ENCODE measurements around the gene DPEP1. TPM values are rescaled to one million over a fixed set of nuclear protein-coding genes. Genes with fewer than 3 reads are reported as not detected.

Gene DPEP1
- total and polyA plus RNA-seq, 2 donors (not counting 1 experiment from before 2014, with no cell fraction given): not detected

GRCh38 chr16:89572073-89572484, 41.4 kb upstream of the DPEP1 start:
- WGBS (ENCODE audit: insufficient coverage): 28% methylated on average over 14 of the region's 14 CpGs
- H3K4me3 Mint-ChIP-seq: peak overlapping the region; percentile 68
- peaks cover 29 to 30% of the 10 kb centered on the region in 2 donors for H3K4me1 ChIP-seq (ENCODE audit: control insufficient read depth in 2 of 2, insufficient read depth in 2 of 2, low read length in 2 of 2)
- H3K27me3 Mint-ChIP-seq: peaks cover 14% of the 10 kb centered on the region
- no peaks in the 10 kb centered on the region for H3K9me3 Mint-ChIP-seq (ENCODE audit: insufficient read depth)
- H3K27me3 ChIP-seq (replicated peaks in 1 of 4; ENCODE audit: control extremely low read depth in 1 of 4, control insufficient read depth in 3 of 4, insufficient read depth in 4 of 4, low read length in 3 of 4): peaks cover 0 to 26% (median 5%) of the 10 kb centered on the region in 4 experiments
- no peak overlapping the region for H3K4me3 ChIP-seq (ENCODE audit: control extremely low read depth in 1 of 5, extremely low read depth in 1 of 5, insufficient read depth in 1 of 5, low read depth in 2 of 5, low read length in 4 of 5)
- peak; percentile 57 for DNase-seq
- peaks cover 16% of the 10 kb centered on the region for H3K4me1 Mint-ChIP-seq
- H3K4me2 ChIP-seq (replicated peaks; ENCODE audit: low read depth, low read length, poor library complexity, severe bottlenecking): peak overlapping the region; percentile 42
- TF ChIP-seq CTCF (IDR thresholded peaks at IDR 0.05) (no peak), EZH2 (IDR thresholded peaks at IDR 0.05; ENCODE audit: borderline replicate concordance, insufficient read depth, low read depth, low read length, poor library complexity, severe bottlenecking) (no peak)
- H4K20me1 ChIP-seq (ENCODE audit: control insufficient read depth, insufficient read depth, low read length, poor library complexity, severe bottlenecking): peaks cover 4% of the 10 kb centered on the region
- H3K27ac Mint-ChIP-seq: peak overlapping the region; percentile 78
- peak; percentile 17 for ATAC-seq (ENCODE audit: low read depth)
- no peak overlapping the region for H2AFZ ChIP-seq (ENCODE audit: insufficient read depth, low read depth, low read length, poor library complexity, severe bottlenecking)
- POLR2A ChIA-PET: no interaction called here
- no peaks in the 10 kb centered on the region for H3K79me2 ChIP-seq (ENCODE audit: control insufficient read depth, insufficient read depth, low read length)
- H3K36me3 ChIP-seq (replicated peaks in 1 of 2; ENCODE audit: control extremely low read depth in 1 of 2, control insufficient read depth in 1 of 2, extremely low read depth in 1 of 2, insufficient read depth in 2 of 2, low read length in 1 of 2): no peaks in the 10 kb centered on the region
- CTCF ChIA-PET: interaction anchor here (1.4 kb wide), 1 partner anchor 289 kb away, joined by 5 read pairs; no protein-coding TSS in a partner anchor
- H3K9ac ChIP-seq (ENCODE audit: low read length): no peak overlapping the region
- no peak overlapping the region for H3K27ac ChIP-seq (ENCODE audit: low read length in 2 of 2)
- intact Hi-C loops (cut with micrococcal nuclease): no loop called here
- no peaks in the 10 kb centered on the region for H3K9me3 ChIP-seq (ENCODE audit: control extremely low read depth in 1 of 3, control insufficient read depth in 2 of 3, insufficient read depth in 1 of 3, low read length in 2 of 3)

- no peak for ATAC-seq (ENCODE audit: low read depth)
- Histone ChIP-seq H2AFZ (ENCODE audit: insufficient read depth, low read depth, low read length, poor library complexity, severe bottlenecking) (no peak overlapping the region), H3K4me2 (replicated peaks; ENCODE audit: low read depth, low read length, poor library complexity, severe bottlenecking) (peak overlapping the region; percentile 42), H3K79me2 (ENCODE audit: control insufficient read depth, insufficient read depth, low read length) (no peaks in the 10 kb centered on the region), H3K9me3 (ENCODE audit: control extremely low read depth in 1 of 3, control insufficient read depth in 2 of 3, insufficient read depth in 1 of 3, low read length in 2 of 3) (no peaks in the 10 kb centered on the region), H3K36me3 (replicated peaks in 1 of 2; ENCODE audit: control extremely low read depth in 1 of 2, control insufficient read depth in 1 of 2, extremely low read depth in 1 of 2, insufficient read depth in 2 of 2, low read length in 1 of 2) (no peaks in the 10 kb centered on the region), H3K27ac (ENCODE audit: low read length in 2 of 2) (no peak overlapping the region), H3K4me3 (ENCODE audit: control extremely low read depth in 1 of 5, extremely low read depth in 1 of 5, insufficient read depth in 1 of 5, low read depth in 2 of 5, low read length in 4 of 5) (no peak overlapping the region), H3K27me3 (replicated peaks in 1 of 4; ENCODE audit: control extremely low read depth in 1 of 4, control insufficient read depth in 3 of 4, insufficient read depth in 4 of 4, low read length in 3 of 4) (peaks cover 0 to 26% (median 5%) of the 10 kb centered on the region in 4 experiments), H3K9ac (ENCODE audit: low read length) (no peak overlapping the region), H4K20me1 (ENCODE audit: control insufficient read depth, insufficient read depth, low read length, poor library complexity, severe bottlenecking) (peaks cover 4% of the 10 kb centered on the region), H3K4me1 (ENCODE audit: control insufficient read depth in 2 of 2, insufficient read depth in 2 of 2, low read length in 2 of 2) (peaks cover 29 to 30% of the 10 kb centered on the region in 2 donors)
- WGBS (ENCODE audit: insufficient coverage): 71% methylated on average over 19 of the region's 19 CpGs
- Mint-ChIP-seq H3K4me3 (peak overlapping the region; percentile 68), H3K27ac (no peak overlapping the region), H3K4me1 (peaks cover 16% of the 10 kb centered on the region), H3K9me3 (ENCODE audit: insufficient read depth) (no peaks in the 10 kb centered on the region), H3K27me3 (peaks cover 14% of the 10 kb centered on the region)
- TF ChIP-seq EZH2 (IDR thresholded peaks at IDR 0.05; ENCODE audit: borderline replicate concordance, insufficient read depth, low read depth, low read length, poor library complexity, severe bottlenecking): no peak
- no peak for TF ChIP-seq CTCF (IDR thresholded peaks at IDR 0.05)
- no peak for DNase-seq
- CTCF ChIA-PET: interaction anchor here (1.4 kb wide), 1 partner anchor 288 kb away, joined by 5 read pairs; no protein-coding TSS in a partner anchor
- POLR2A ChIA-PET: no interaction called here
- intact Hi-C loops (cut with micrococcal nuclease): no loop called here
These were observed 40.8 kb upstream of the DPEP1 start for GRCh38 chr16:89572485-89573205.
